SJSA1 (cell line): Measurements from ENCODE around the gene ABHD2. TPM values are rescaled to one million over a fixed set of nuclear protein-coding genes. Genes with fewer than 3 reads are reported as not detected.
"Not testable (repeated sequence)": the region's sequence is repeated elsewhere in the genome, so short reads cannot be mapped to it uniquely, and the experiment has no call there.

ENCODE experiments used
- DNase-seq, 2 experiments: peaks; one replicate each; pipeline ENCODE4 v3.0.0-alpha.2; 2015 to 2020; ENCODE audit warnings: low spot score in 2 of 2, low read depth in 1 of 2
- H3K27ac ChIP-seq: fragments of 250-450 bp; sonication (Bioruptor Pico); 2 replicates; pipeline ENCODE4 v1.5.1; 2020; ENCODE audit warnings: mild to moderate bottlenecking, moderate library complexity
- H3K27me3 ChIP-seq: fragments of 250-450 bp; sonication (Bioruptor Pico); replicated peaks from 2 replicates; pipeline ENCODE4 v1.5.1; 2020; ENCODE audit warnings: mild to moderate bottlenecking, moderate library complexity
- H3K36me3 ChIP-seq: fragments of 250-450 bp; sonication (Bioruptor Pico); 2 replicates; pipeline ENCODE4 v1.5.1; 2020; ENCODE audit warnings: mild to moderate bottlenecking
- H3K4me1 ChIP-seq: fragments of 250-450 bp; sonication (Bioruptor Pico); replicated peaks from 2 replicates; pipeline ENCODE4 v1.6.1; 2021; ENCODE audit warnings: mild to moderate bottlenecking
- H3K4me3 ChIP-seq: fragments of 250-450 bp; sonication (Bioruptor Pico); 2 replicates; pipeline ENCODE4 v1.5.1; 2020; ENCODE audit warnings: mild to moderate bottlenecking
- H3K9me3 ChIP-seq: fragments of 250-450 bp; sonication (Bioruptor Pico); replicated peaks from 2 replicates; pipeline ENCODE4 v1.5.1; 2020; ENCODE audit warnings: mild to moderate bottlenecking
- total RNA-seq: library from RNA; depleted of rRNA; stranded (reverse); fragments of >200 nt; shearing (Covaris generic); gene quantifications from 2 replicates; pipeline ENCODE4 v1.2.3, GENCODE V29; 2014

The ABHD2 gene
- total RNA-seq, 1 experiment from 2014 or later: 32.6 TPM

GRCh38 chr15:89112341-89112971, 24.2 kb downstream of the ABHD2 start:
- H3K4me1 ChIP-seq: 0 out of 2 replicates have a peak, but pooled peaks cover 7% of the 10 kb centered on the region
- H3K36me3 ChIP-seq: peaks cover 28% of the 10 kb centered on the region
- no peaks in the 10 kb centered on the region for H3K9me3 ChIP-seq
- DNase-seq: no peak
- no peaks in the 10 kb centered on the region for H3K27me3 ChIP-seq
- no peak overlapping the region for H3K4me3 ChIP-seq
- H3K27ac ChIP-seq: no peak overlapping the region

- Histone ChIP-seq H3K9me3 (no peaks in the 10 kb centered on the region), H3K27me3 (no peaks in the 10 kb centered on the region), H3K27ac (no peak overlapping the region), H3K36me3 (peaks cover 30% of the 10 kb centered on the region), H3K4me3 (no peak overlapping the region), H3K4me1 (0 out of 2 replicates have a peak, but pooled peaks cover 7% of the 10 kb centered on the region)
- DNase-seq: no peak
These were observed 25.2 kb downstream of the ABHD2 start for GRCh38 chr15:89113296-89114024.

GRCh38 chr15:89114990-89115389, 26.7 kb downstream of the ABHD2 start:
- peaks cover 43% of the 10 kb centered on the region for H3K36me3 ChIP-seq
- H3K27me3 ChIP-seq: no peaks in the 10 kb centered on the region
- peaks cover 14% of the 10 kb centered on the region for H3K4me1 ChIP-seq
- DNase-seq: no peak
- H3K4me3 ChIP-seq: no peak overlapping the region
- no peak overlapping the region for H3K27ac ChIP-seq
- no peaks in the 10 kb centered on the region for H3K9me3 ChIP-seq

GRCh38 chr15:89115547-89115946, 27.3 kb downstream of the ABHD2 start:
- Histone ChIP-seq H3K36me3 (peaks cover 46% of the 10 kb centered on the region), H3K4me3 (no peak overlapping the region), H3K27ac (no peak overlapping the region), H3K27me3 (no peaks in the 10 kb centered on the region), H3K9me3 (no peaks in the 10 kb centered on the region), H3K4me1 (peaks cover 16% of the 10 kb centered on the region)
- no peak for DNase-seq

GRCh38 chr15:89116404-89116803, 28.1 kb downstream of the ABHD2 start:
- H3K27ac ChIP-seq: no peak overlapping the region
- H3K4me1 ChIP-seq: peaks cover 16% of the 10 kb centered on the region
- H3K9me3 ChIP-seq: no peaks in the 10 kb centered on the region
- H3K4me3 ChIP-seq: no peak overlapping the region
- no peaks in the 10 kb centered on the region for H3K27me3 ChIP-seq
- peaks cover 51% of the 10 kb centered on the region for H3K36me3 ChIP-seq
- DNase-seq: no peak

GRCh38 chr15:89117790-89118189, 29.5 kb downstream of the ABHD2 start:
- Histone ChIP-seq H3K36me3 (peaks cover 53% of the 10 kb centered on the region), H3K27ac (no peak overlapping the region), H3K4me1 (peaks cover 9% of the 10 kb centered on the region), H3K4me3 (no peak overlapping the region), H3K27me3 (no peaks in the 10 kb centered on the region), H3K9me3 (no peaks in the 10 kb centered on the region)
- no peak for DNase-seq

GRCh38 chr15:89118481-89118989, 30.3 kb downstream of the ABHD2 start:
- no peak overlapping the region for H3K4me3 ChIP-seq
- DNase-seq: no peak
- no peaks in the 10 kb centered on the region for H3K9me3 ChIP-seq
- no peak overlapping the region for H3K27ac ChIP-seq
- peaks cover 9% of the 10 kb centered on the region for H3K4me1 ChIP-seq
- H3K27me3 ChIP-seq: no peaks in the 10 kb centered on the region
- peaks cover 57% of the 10 kb centered on the region for H3K36me3 ChIP-seq

GRCh38 chr15:89119489-89120478, 31.5 kb downstream of the ABHD2 start:
- Histone ChIP-seq H3K36me3 (peaks cover 56% of the 10 kb centered on the region), H3K9me3 (no peaks in the 10 kb centered on the region), H3K4me1 (peaks cover 9% of the 10 kb centered on the region), H3K4me3 (no peak overlapping the region), H3K27me3 (no peaks in the 10 kb centered on the region), H3K27ac (peak overlapping the region; percentile 37)
- DNase-seq: no peak

- not testable (repeated sequence) for H3K27ac ChIP-seq, DNase-seq, H3K27me3 ChIP-seq, H3K4me3 ChIP-seq, H3K9me3 ChIP-seq, H3K4me1 ChIP-seq
- H3K36me3 ChIP-seq: peaks cover 55% of the 10 kb centered on the region
These were observed 32.3 kb downstream of the ABHD2 start for GRCh38 chr15:89120479-89121000.

GRCh38 chr15:89121414-89121813, 33.2 kb downstream of the ABHD2 start:
- Histone ChIP-seq H3K27ac (no peak overlapping the region), H3K4me3 (no peak overlapping the region), H3K27me3 (no peaks in the 10 kb centered on the region), H3K9me3 (no peaks in the 10 kb centered on the region), H3K4me1 (peaks cover 9% of the 10 kb centered on the region), H3K36me3 (peaks cover 54% of the 10 kb centered on the region)
- DNase-seq: no peak

GRCh38 chr15:89122505-89123180, 34.4 kb downstream of the ABHD2 start:
- peaks cover 50% of the 10 kb centered on the region for H3K36me3 ChIP-seq
- no peaks in the 10 kb centered on the region for H3K27me3 ChIP-seq
- no peaks in the 10 kb centered on the region for H3K9me3 ChIP-seq
- H3K4me3 ChIP-seq: no peak overlapping the region
- H3K4me1 ChIP-seq: peaks cover 9% of the 10 kb centered on the region
- no peak for DNase-seq
- H3K27ac ChIP-seq: no peak overlapping the region

- no peak for DNase-seq
- Histone ChIP-seq H3K9me3 (no peaks in the 10 kb centered on the region), H3K36me3 (peaks cover 51% of the 10 kb centered on the region), H3K4me3 (no peak overlapping the region), H3K4me1 (peaks cover 9% of the 10 kb centered on the region), H3K27ac (no peak overlapping the region), H3K27me3 (no peaks in the 10 kb centered on the region)
These were observed 34.9 kb downstream of the ABHD2 start for GRCh38 chr15:89123181-89123525.
